Neural cell (in vitro differentiated cells): ENCODE measurements around the gene AGR2.

Source experiments
- EZH2 ChIP-seq: fragments of 200-600, 300-800 bp; shearing (Covaris generic), sonication (generic); IDR thresholded peaks from 2 replicates; pipeline ENCODE4 v1.6.1; 2014; ENCODE audit warnings: antibody characterized with exemption, low read length, borderline replicate concordance, mild to moderate bottlenecking; ENCODE audit not compliant: insufficient read depth, poor library complexity, severe bottlenecking
- TF ChIP-seq, protein P1 (sequence below): fragments of 450-650 bp; IDR thresholded peaks from 2 replicates; pipeline ENCODE4 v1.5.1; 2014; ENCODE audit warnings: antibody characterized with exemption, mild to moderate bottlenecking, moderate library complexity; ENCODE audit not compliant: poor library complexity, severe bottlenecking

DNA sequence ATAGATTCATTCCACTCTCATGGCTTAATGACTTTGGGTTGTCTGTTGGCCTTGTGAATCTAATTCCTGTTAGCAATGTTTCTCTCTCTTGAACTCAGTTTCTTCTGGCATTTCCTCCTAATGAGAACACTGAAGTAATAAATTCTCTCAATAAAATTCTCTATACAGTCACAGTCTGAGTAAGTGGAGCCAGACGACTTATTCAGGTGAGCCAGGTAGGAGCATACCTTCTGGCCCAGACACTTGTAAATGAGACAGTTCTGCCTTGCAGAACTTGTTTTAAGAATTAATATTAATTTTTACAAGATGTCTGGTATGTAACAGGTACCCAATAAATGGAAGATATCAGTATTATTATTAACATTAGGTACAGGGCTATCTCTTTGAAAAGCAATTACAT lies 28.6 kb upstream of the AGR2 start:
- TF ChIP-seq EZH2 = no peak
- TF ChIP-seq, protein P1, sequence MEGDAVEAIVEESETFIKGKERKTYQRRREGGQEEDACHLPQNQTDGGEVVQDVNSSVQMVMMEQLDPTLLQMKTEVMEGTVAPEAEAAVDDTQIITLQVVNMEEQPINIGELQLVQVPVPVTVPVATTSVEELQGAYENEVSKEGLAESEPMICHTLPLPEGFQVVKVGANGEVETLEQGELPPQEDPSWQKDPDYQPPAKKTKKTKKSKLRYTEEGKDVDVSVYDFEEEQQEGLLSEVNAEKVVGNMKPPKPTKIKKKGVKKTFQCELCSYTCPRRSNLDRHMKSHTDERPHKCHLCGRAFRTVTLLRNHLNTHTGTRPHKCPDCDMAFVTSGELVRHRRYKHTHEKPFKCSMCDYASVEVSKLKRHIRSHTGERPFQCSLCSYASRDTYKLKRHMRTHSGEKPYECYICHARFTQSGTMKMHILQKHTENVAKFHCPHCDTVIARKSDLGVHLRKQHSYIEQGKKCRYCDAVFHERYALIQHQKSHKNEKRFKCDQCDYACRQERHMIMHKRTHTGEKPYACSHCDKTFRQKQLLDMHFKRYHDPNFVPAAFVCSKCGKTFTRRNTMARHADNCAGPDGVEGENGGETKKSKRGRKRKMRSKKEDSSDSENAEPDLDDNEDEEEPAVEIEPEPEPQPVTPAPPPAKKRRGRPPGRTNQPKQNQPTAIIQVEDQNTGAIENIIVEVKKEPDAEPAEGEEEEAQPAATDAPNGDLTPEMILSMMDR = no peak
